ENCODE measurements around the gene BANK1. TPM values are rescaled to one million over a fixed set of nuclear protein-coding genes. Genes with fewer than 3 reads are reported as not detected.

The BANK1 gene
- total RNA-seq, 1 experiment from 2014 or later = 1.1 TPM

DNA sequence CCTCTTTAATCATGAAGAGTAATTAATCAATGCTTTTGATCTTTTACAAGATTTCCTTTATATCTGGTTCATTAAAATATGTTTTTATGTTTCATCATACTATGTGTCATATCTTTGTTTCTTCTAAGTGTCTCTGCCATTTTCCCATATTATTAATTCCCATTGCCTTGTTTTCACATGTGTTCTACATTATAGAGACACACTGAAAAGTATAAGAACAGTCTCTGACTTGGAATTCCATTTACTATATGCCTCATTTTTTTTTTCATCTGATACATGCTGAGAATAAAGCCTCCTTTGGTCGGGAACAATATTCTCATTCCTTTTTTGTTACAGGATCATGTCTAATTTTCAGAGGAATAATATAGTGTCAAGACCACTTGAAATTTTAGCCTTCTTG is 4.3 kb downstream of the BANK1 start:
- H2BK20ac ChIP-seq (ENCODE audit: low read depth, low read length, poor library complexity, severe bottlenecking) = no peak overlapping the region
- H3K79me1 ChIP-seq (ENCODE audit: insufficient read depth, low read depth, low read length, poor library complexity, severe bottlenecking) = no peaks in the 10 kb centered on the region
- no peak overlapping the region for H3K18ac ChIP-seq (ENCODE audit: insufficient read length, low read depth, low read length)
- H3K23ac ChIP-seq (ENCODE audit: insufficient read length, low read depth, low read length) = no peak overlapping the region
- Mint-ChIP-seq H3K36me3 (ENCODE audit: insufficient read depth in 1 of 3, low read depth in 3 of 3) (no peaks in the 10 kb centered on the region; a peak in 1 of 7 replicates), H3K4me3 (no peak overlapping the region), H3K4me1 (peaks cover 3 to 10% of the 10 kb centered on the region in 2 experiments), H3K27me3 (ENCODE audit: low read depth) (0 out of 2 replicates have a peak, but pooled peaks cover 2% of the 10 kb centered on the region), H3K27ac (no peak overlapping the region), H3K9me3 (peaks cover 0 to 3% of the 10 kb centered on the region in 2 experiments; a peak in 3 of 5 replicates)
- WGBS (ENCODE audit: extremely low coverage, insufficient read length, low lambda C conversion rate) = no CpG with 5 or more reads among the region's 1 CpG
- no peak overlapping the region for H2AK5ac ChIP-seq (ENCODE audit: insufficient read length, low read length)
- peaks cover 4% of the 10 kb centered on the region for H3K23me2 ChIP-seq (ENCODE audit: insufficient read length, low read depth, low read length, poor library complexity, severe bottlenecking)
- no peak overlapping the region for H3K27ac ChIP-seq (ENCODE audit: insufficient read length, low read depth, low read length)
- no peak overlapping the region for H2BK120ac ChIP-seq (ENCODE audit: low read depth, low read length, poor library complexity, severe bottlenecking)
- H3K9me3 ChIP-seq (ENCODE audit: control insufficient read depth, low read depth, low read length) = no peaks in the 10 kb centered on the region
- no peak overlapping the region for H4K91ac ChIP-seq (ENCODE audit: insufficient read length, low read depth, low read length)
- no peak overlapping the region for H2BK12ac ChIP-seq (ENCODE audit: insufficient read length, low read depth, low read length)
- H2BK5ac ChIP-seq (ENCODE audit: insufficient read length, low read length) = no peak overlapping the region
- no peak overlapping the region for H3K4ac ChIP-seq (ENCODE audit: low read depth, low read length)
- no peak overlapping the region for H3K56ac ChIP-seq (ENCODE audit: insufficient read length, low read depth, low read length)
- H3K4me2 ChIP-seq (ENCODE audit: insufficient read depth, insufficient read length, low read length) = no peak overlapping the region
- TF ChIP-seq, protein P1, sequence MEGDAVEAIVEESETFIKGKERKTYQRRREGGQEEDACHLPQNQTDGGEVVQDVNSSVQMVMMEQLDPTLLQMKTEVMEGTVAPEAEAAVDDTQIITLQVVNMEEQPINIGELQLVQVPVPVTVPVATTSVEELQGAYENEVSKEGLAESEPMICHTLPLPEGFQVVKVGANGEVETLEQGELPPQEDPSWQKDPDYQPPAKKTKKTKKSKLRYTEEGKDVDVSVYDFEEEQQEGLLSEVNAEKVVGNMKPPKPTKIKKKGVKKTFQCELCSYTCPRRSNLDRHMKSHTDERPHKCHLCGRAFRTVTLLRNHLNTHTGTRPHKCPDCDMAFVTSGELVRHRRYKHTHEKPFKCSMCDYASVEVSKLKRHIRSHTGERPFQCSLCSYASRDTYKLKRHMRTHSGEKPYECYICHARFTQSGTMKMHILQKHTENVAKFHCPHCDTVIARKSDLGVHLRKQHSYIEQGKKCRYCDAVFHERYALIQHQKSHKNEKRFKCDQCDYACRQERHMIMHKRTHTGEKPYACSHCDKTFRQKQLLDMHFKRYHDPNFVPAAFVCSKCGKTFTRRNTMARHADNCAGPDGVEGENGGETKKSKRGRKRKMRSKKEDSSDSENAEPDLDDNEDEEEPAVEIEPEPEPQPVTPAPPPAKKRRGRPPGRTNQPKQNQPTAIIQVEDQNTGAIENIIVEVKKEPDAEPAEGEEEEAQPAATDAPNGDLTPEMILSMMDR (conservative IDR thresholded peaks at IDR 0.05) = no peak
- DNase-seq = no peak
- H4K20me1 ChIP-seq (ENCODE audit: control insufficient read depth, insufficient read depth, insufficient read length) = no peaks in the 10 kb centered on the region
- H3K27me3 ChIP-seq (ENCODE audit: insufficient read depth, low read length) = no peaks in the 10 kb centered on the region
- no peak overlapping the region for H3T11ph ChIP-seq (ENCODE audit: low read length)
- no peak overlapping the region for H4K8ac ChIP-seq (replicated peaks; ENCODE audit: insufficient read length, low read depth, low read length)
- H4K5ac ChIP-seq (ENCODE audit: insufficient read length, low read depth, low read length) = no peak overlapping the region
- H3K4me1 ChIP-seq (ENCODE audit: insufficient read depth, low read length) = no peaks in the 10 kb centered on the region
- H3K9ac ChIP-seq (ENCODE audit: extremely low read depth, insufficient read length, low read length) = no peak overlapping the region
- H2BK15ac ChIP-seq (ENCODE audit: low read depth, low read length) = no peak overlapping the region
- no peak overlapping the region for H2AFZ ChIP-seq (ENCODE audit: low read length)
- no peak overlapping the region for H3K14ac ChIP-seq (ENCODE audit: insufficient read depth, low read length)
- H3K79me2 ChIP-seq (ENCODE audit: insufficient read depth, low read length) = no peaks in the 10 kb centered on the region

All from H9 (cell line).